GM12878 (cell line): Measurements from ENCODE around the gene PTTG2.

Experiments
- ASH2L ChIP-seq: fragments of 300-600, 200-600 bp; sonication (generic); IDR thresholded peaks from 2 replicates; pipeline ENCODE4 v1.6.1; 2017; ENCODE audit warnings: low read depth, mild to moderate bottlenecking, borderline replicate concordance
- BRCA1 ChIP-seq: IDR thresholded peaks from 2 replicates; pipeline ENCODE4 v1.6.1; 2011; ENCODE audit warnings: low read depth, low read length, improper control_type of control experiment
- CEBPB ChIP-seq, 2 experiments: fragments of 150-350 bp in 1 of 2; IDR thresholded peaks; 2 replicates each; pipeline ENCODE4 v1.6.1; 2012 to 2014; ENCODE audit warnings: low read depth in 2 of 2, low read length in 2 of 2, borderline replicate concordance in 1 of 2, inconsistent platforms in 1 of 2
- CTCF ChIP-seq, 3 experiments: IDR thresholded peaks in 2 of 3; conservative IDR thresholded peaks in 1 of 3; 2 replicates each; pipeline ENCODE4 v1.5.1; 2011; ENCODE audit warnings: low read depth in 3 of 3, low read length in 3 of 3, mild to moderate bottlenecking in 3 of 3, control low read depth in 2 of 3, moderate library complexity in 2 of 3, inconsistent platforms in 1 of 3, mixed read lengths in 1 of 3; ENCODE audit not compliant: control insufficient read depth in 2 of 3, insufficient read depth in 1 of 3; ENCODE audit errors: extremely low read depth in 1 of 3
- EP300 ChIP-seq, 2 experiments: fragments of 150-350 bp in 1 of 2; IDR thresholded peaks; 2 replicates each; pipeline ENCODE4 v1.6.1; 2011 to 2012; ENCODE audit warnings: low read depth in 2 of 2, low read length in 2 of 2, borderline replicate concordance in 1 of 2, improper control_type of control experiment in 1 of 2, inconsistent platforms in 1 of 2; ENCODE audit not compliant: control insufficient read depth in 1 of 2
- HDAC6 ChIP-seq: fragments of 200-600 bp; sonication (generic); IDR thresholded peaks from one replicate; pipeline ENCODE4 v1.8.0; 2017; ENCODE audit warnings: antibody characterized with exemption; ENCODE audit not compliant: unreplicated experiment
- MAX ChIP-seq: IDR thresholded peaks from 2 replicates; pipeline ENCODE4 v1.6.1; 2012; ENCODE audit warnings: low read depth, low read length, improper control_type of control experiment
- NFIC ChIP-seq: IDR thresholded peaks from 2 replicates; pipeline ENCODE4 v1.6.1; 2012; ENCODE audit warnings: low read depth, mild to moderate bottlenecking, inconsistent platforms, low read length, moderate library complexity
- NRF1 ChIP-seq: conservative IDR thresholded peaks from 2 replicates; pipeline ENCODE4 v1.6.1; 2011; ENCODE audit warnings: mild to moderate bottlenecking, low read depth, low read length, improper control_type of control experiment
- PBX3 ChIP-seq: IDR thresholded peaks from 2 replicates; pipeline ENCODE4 v1.6.1; 2011; ENCODE audit warnings: mild to moderate bottlenecking, low read depth, low read length, moderate library complexity; ENCODE audit not compliant: insufficient replicate concordance
- POLR2A ChIP-seq: IDR thresholded peaks from 2 replicates; pipeline ENCODE4 v1.6.1; 2011; ENCODE audit warnings: low read depth, mild to moderate bottlenecking, low read length
- POLR2AphosphoS5 ChIP-seq: IDR thresholded peaks from 2 replicates; pipeline ENCODE4 v1.6.1; 2011; ENCODE audit warnings: mild to moderate bottlenecking, low read length, inconsistent platforms
- TF ChIP-seq, protein P1 (sequence below): IDR thresholded peaks from 2 replicates; pipeline ENCODE4 v1.6.1; 2011; ENCODE audit warnings: low read depth, low read length, improper control_type of control experiment, borderline replicate concordance
- TF ChIP-seq, protein P2 (sequence below): fragments of 450-650 bp; IDR thresholded peaks from 2 replicates; pipeline ENCODE4 v1.6.1; 2017; ENCODE audit warnings: borderline replicate concordance

GRCh38 chr4:37946503-37947179, 13.6 kb upstream of the PTTG2 start:
- TF ChIP-seq POLR2AphosphoS5, result no peak
- no peak for TF ChIP-seq CTCF (IDR thresholded peaks at IDR 0.05 in 2 of 3, conservative IDR thresholded peaks at IDR 0.05 in 1 of 3; ENCODE audit: control insufficient read depth in 2 of 3, extremely low read depth in 1 of 3, insufficient read depth in 1 of 3, low read depth in 3 of 3, low read length in 3 of 3)
- TF ChIP-seq, protein P1, sequence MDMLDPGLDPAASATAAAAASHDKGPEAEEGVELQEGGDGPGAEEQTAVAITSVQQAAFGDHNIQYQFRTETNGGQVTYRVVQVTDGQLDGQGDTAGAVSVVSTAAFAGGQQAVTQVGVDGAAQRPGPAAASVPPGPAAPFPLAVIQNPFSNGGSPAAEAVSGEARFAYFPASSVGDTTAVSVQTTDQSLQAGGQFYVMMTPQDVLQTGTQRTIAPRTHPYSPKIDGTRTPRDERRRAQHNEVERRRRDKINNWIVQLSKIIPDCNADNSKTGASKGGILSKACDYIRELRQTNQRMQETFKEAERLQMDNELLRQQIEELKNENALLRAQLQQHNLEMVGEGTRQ, result no peak
- TF ChIP-seq, protein P2, sequence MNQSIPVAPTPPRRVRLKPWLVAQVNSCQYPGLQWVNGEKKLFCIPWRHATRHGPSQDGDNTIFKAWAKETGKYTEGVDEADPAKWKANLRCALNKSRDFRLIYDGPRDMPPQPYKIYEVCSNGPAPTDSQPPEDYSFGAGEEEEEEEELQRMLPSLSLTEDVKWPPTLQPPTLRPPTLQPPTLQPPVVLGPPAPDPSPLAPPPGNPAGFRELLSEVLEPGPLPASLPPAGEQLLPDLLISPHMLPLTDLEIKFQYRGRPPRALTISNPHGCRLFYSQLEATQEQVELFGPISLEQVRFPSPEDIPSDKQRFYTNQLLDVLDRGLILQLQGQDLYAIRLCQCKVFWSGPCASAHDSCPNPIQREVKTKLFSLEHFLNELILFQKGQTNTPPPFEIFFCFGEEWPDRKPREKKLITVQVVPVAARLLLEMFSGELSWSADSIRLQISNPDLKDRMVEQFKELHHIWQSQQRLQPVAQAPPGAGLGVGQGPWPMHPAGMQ, result no peak
- TF ChIP-seq CEBPB (IDR thresholded peaks at IDR 0.05; ENCODE audit: borderline replicate concordance in 1 of 2, low read depth in 2 of 2, low read length in 2 of 2), result no peak
- TF ChIP-seq MAX, result no peak
- TF ChIP-seq BRCA1, result no peak
- no peak for TF ChIP-seq EP300 (IDR thresholded peaks at IDR 0.05; ENCODE audit: borderline replicate concordance in 1 of 2, control insufficient read depth in 1 of 2, low read depth in 2 of 2, low read length in 2 of 2)
- no peak for TF ChIP-seq PBX3
- no peak for TF ChIP-seq ASH2L
- TF ChIP-seq HDAC6, result no peak
- no peak for TF ChIP-seq NFIC
- TF ChIP-seq POLR2A, result no peak
- TF ChIP-seq NRF1, result no peak
